H9 (cell line): ENCODE results near the gene GP1BB. TPM values are rescaled to one million over a fixed set of nuclear protein-coding genes. Genes with fewer than 3 reads are reported as not detected.

Source experiments
- DNase-seq: peaks from one replicate; pipeline ENCODE4 v3.0.0-alpha.2; 2017
- H2AFZ ChIP-seq: one replicate; pipeline ENCODE4 v1.6.1; 2013; ENCODE audit warnings: mild to moderate bottlenecking, low read length, control low read depth, moderate library complexity
- H2AK5ac ChIP-seq: 2 replicates; pipeline ENCODE4 v1.6.1; 2013; ENCODE audit warnings: low read length, control low read depth, mixed read lengths; ENCODE audit not compliant: insufficient read length
- H2BK120ac ChIP-seq: one replicate; pipeline ENCODE4 v1.6.1; 2013; ENCODE audit warnings: low read depth, mild to moderate bottlenecking, low read length, control low read depth, inconsistent platforms; ENCODE audit not compliant: poor library complexity, severe bottlenecking
- H2BK12ac ChIP-seq: 2 replicates; pipeline ENCODE4 v1.6.1; 2013; ENCODE audit warnings: low read length, control low read depth, mixed read lengths, low read depth; ENCODE audit not compliant: insufficient read length
- H2BK15ac ChIP-seq: 2 replicates; pipeline ENCODE4 v1.6.1; 2013; ENCODE audit warnings: low read depth, low read length, control low read depth
- H2BK20ac ChIP-seq: one replicate; pipeline ENCODE4 v1.6.1; 2013; ENCODE audit warnings: low read depth, mild to moderate bottlenecking, low read length, control low read depth, inconsistent platforms; ENCODE audit not compliant: poor library complexity, severe bottlenecking
- H2BK5ac ChIP-seq: 2 replicates; pipeline ENCODE4 v1.6.1; 2013; ENCODE audit warnings: low read length, control low read depth, mixed read lengths; ENCODE audit not compliant: insufficient read length
- H3K14ac ChIP-seq: 2 replicates; pipeline ENCODE4 v1.6.1; 2013; ENCODE audit warnings: low read length, control low read depth; ENCODE audit not compliant: insufficient read depth
- H3K18ac ChIP-seq: 2 replicates; pipeline ENCODE4 v1.6.1; 2013; ENCODE audit warnings: low read depth, mild to moderate bottlenecking, mixed read lengths, low read length, control low read depth; ENCODE audit not compliant: insufficient read length
- H3K23ac ChIP-seq: 2 replicates; pipeline ENCODE4 v1.6.1; 2013; ENCODE audit warnings: low read length, control low read depth, mixed read lengths, low read depth; ENCODE audit not compliant: insufficient read length
- H3K23me2 ChIP-seq: 2 replicates; pipeline ENCODE4 v1.6.1; 2013; ENCODE audit warnings: low read depth, mild to moderate bottlenecking, mixed read lengths, low read length, control low read depth; ENCODE audit not compliant: insufficient read length, poor library complexity, severe bottlenecking
- H3K27ac ChIP-seq: 2 replicates; pipeline ENCODE4 v1.5.1; 2013; ENCODE audit warnings: low read length, control low read depth, mixed read lengths, low read depth; ENCODE audit not compliant: insufficient read length
- H3K27me3 ChIP-seq: 2 replicates; pipeline ENCODE4 v1.6.1; 2013; ENCODE audit warnings: low read length, control low read depth, inconsistent platforms; ENCODE audit not compliant: insufficient read depth
- H3K4ac ChIP-seq: 2 replicates; pipeline ENCODE4 v1.6.1; 2013; ENCODE audit warnings: low read depth, mild to moderate bottlenecking, control low read depth, inconsistent platforms, low read length, moderate library complexity
- H3K4me1 ChIP-seq: 2 replicates; pipeline ENCODE4 v1.6.1; 2013; ENCODE audit warnings: low read length, control low read depth, inconsistent platforms; ENCODE audit not compliant: insufficient read depth
- H3K4me2 ChIP-seq: 2 replicates; pipeline ENCODE4 v1.6.1; 2013; ENCODE audit warnings: low read length, control low read depth, mixed read lengths; ENCODE audit not compliant: insufficient read length, insufficient read depth
- H3K56ac ChIP-seq: 2 replicates; pipeline ENCODE4 v1.6.1; 2013; ENCODE audit warnings: low read depth, mild to moderate bottlenecking, mixed read lengths, low read length, control low read depth; ENCODE audit not compliant: insufficient read length
- H3K79me1 ChIP-seq: 2 replicates; pipeline ENCODE4 v1.6.1; 2013; ENCODE audit warnings: low read depth, mild to moderate bottlenecking, moderate library complexity, low read length, control low read depth, inconsistent platforms; ENCODE audit not compliant: insufficient read depth, poor library complexity, severe bottlenecking
- H3K79me2 ChIP-seq: 2 replicates; pipeline ENCODE4 v1.6.1; 2013; ENCODE audit warnings: low read length, control low read depth, inconsistent platforms; ENCODE audit not compliant: insufficient read depth
- H3K9ac ChIP-seq: 2 replicates; pipeline ENCODE4 v1.6.1; 2013; ENCODE audit warnings: low read length, control low read depth, mixed read lengths; ENCODE audit not compliant: insufficient read length; ENCODE audit errors: extremely low read depth
- H3K9me3 ChIP-seq: one replicate; pipeline ENCODE4 v1.6.1; 2013; ENCODE audit warnings: low read depth, low read length, inconsistent platforms; ENCODE audit not compliant: control insufficient read depth
- H3T11ph ChIP-seq: one replicate; pipeline ENCODE4 v1.6.1; 2013; ENCODE audit warnings: mild to moderate bottlenecking, low read length, control low read depth, inconsistent platforms
- H4K20me1 ChIP-seq: one replicate; pipeline ENCODE4 v1.6.1; 2013; ENCODE audit not compliant: control insufficient read depth, insufficient read length, insufficient read depth
- H4K5ac ChIP-seq: 2 replicates; pipeline ENCODE4 v1.6.1; 2013; ENCODE audit warnings: low read depth, mild to moderate bottlenecking, mixed read lengths, low read length, control low read depth; ENCODE audit not compliant: insufficient read length
- H4K8ac ChIP-seq: replicated peaks from 2 replicates; pipeline ENCODE4 v1.6.1; 2013; ENCODE audit warnings: low read length, control low read depth, mixed read lengths, low read depth; ENCODE audit not compliant: insufficient read length
- H4K91ac ChIP-seq: 2 replicates; pipeline ENCODE4 v1.6.1; 2013; ENCODE audit warnings: low read depth, mild to moderate bottlenecking, moderate library complexity, mixed read lengths, low read length, control low read depth; ENCODE audit not compliant: insufficient read length
- H3K27ac Mint-ChIP-seq, 3 experiments: 2 replicates in 2 of 3; 3 replicates in 1 of 3; pipeline ENCODE4 v1.8.0; 2020 to 2021; ENCODE audit warnings: mixed read lengths in 3 of 3, mild to moderate bottlenecking in 1 of 3, moderate library complexity in 1 of 3
- H3K27me3 Mint-ChIP-seq: 2 replicates; pipeline ENCODE4 v1.8.0; 2021; ENCODE audit warnings: low read depth, mild to moderate bottlenecking, moderate library complexity, mixed read lengths
- H3K36me3 Mint-ChIP-seq, 3 experiments: 2 replicates in 2 of 3; 3 replicates in 1 of 3; pipeline ENCODE4 v1.8.0; 2020 to 2021; ENCODE audit warnings: low read depth in 3 of 3, mixed read lengths in 3 of 3; ENCODE audit not compliant: insufficient read depth in 1 of 3
- H3K4me1 Mint-ChIP-seq, 2 experiments: 2 replicates each; pipeline ENCODE4 v1.8.0; 2020; ENCODE audit warnings: mixed read lengths in 2 of 2
- H3K4me3 Mint-ChIP-seq, 2 experiments: 2 replicates in 1 of 2; 3 replicates in 1 of 2; pipeline ENCODE4 v1.8.0; 2020 to 2021; ENCODE audit warnings: mild to moderate bottlenecking in 2 of 2, mixed read lengths in 2 of 2, moderate library complexity in 1 of 2
- H3K9me3 Mint-ChIP-seq, 2 experiments: 2 replicates in 1 of 2; 3 replicates in 1 of 2; pipeline ENCODE4 v1.8.0; 2020; ENCODE audit warnings: mild to moderate bottlenecking in 2 of 2, mixed read lengths in 2 of 2, moderate library complexity in 1 of 2
- WGBS: extraction: QIAGEN DNeasy Blood & Tissue Kit; methylation state at CpG from one replicate; pipeline ENCODE4 v1.1.7; 2013; ENCODE audit warnings: missing lambda C conversion rate, low lambda C conversion rate, mixed read lengths; ENCODE audit not compliant: insufficient read length; ENCODE audit errors: extremely low coverage; 5-methylcytosine and 5-hydroxymethylcytosine counted together
- total RNA-seq: library from RNA; stranded (reverse); gene quantifications from 2 replicates; pipeline ENCODE4 v1.2.1, GENCODE V29; 2021
- TF ChIP-seq, protein P1 (sequence below): fragments of 200-600 bp; sonication (generic); conservative IDR thresholded peaks from 3 replicates; pipeline ENCODE4 v1.8.0; 2021; ENCODE audit warnings: antibody characterized with exemption, mild to moderate bottlenecking

The GP1BB gene
- total RNA-seq, 1 experiment from 2014 or later: 3.4 TPM

GRCh38 chr22:19770349-19771220 is 47.2 kb downstream of the GP1BB start:
- Histone ChIP-seq H3K14ac (no peak overlapping the region), H4K91ac (no peak overlapping the region), H3K79me1 (no peaks in the 10 kb centered on the region), H4K8ac (no peak overlapping the region), H2BK120ac (no peak overlapping the region), H3K23ac (no peak overlapping the region), H2AFZ (no peak overlapping the region), H3K9ac (no peak overlapping the region), H3T11ph (no peak overlapping the region), H3K18ac (no peak overlapping the region), H3K23me2 (peaks cover 4% of the 10 kb centered on the region), H3K4me1 (peaks cover 4% of the 10 kb centered on the region; the same call in 1 of the 2 replicates), H2BK12ac (no peak overlapping the region), H3K56ac (no peak overlapping the region), H3K9me3 (no peaks in the 10 kb centered on the region), H3K4me2 (no peak overlapping the region), H3K4ac (no peak overlapping the region), H2BK15ac (no peak overlapping the region), H3K79me2 (no peaks in the 10 kb centered on the region), H3K27me3 (peaks cover 27% of the 10 kb centered on the region), H4K20me1 (no peaks in the 10 kb centered on the region), H2BK5ac (no peak overlapping the region), H4K5ac (no peak overlapping the region), H3K27ac (no peak overlapping the region), H2BK20ac (no peak overlapping the region), H2AK5ac (no peak overlapping the region)
- no peaks in the 10 kb centered on the region for H3K9me3 Mint-ChIP-seq
- H3K27me3 Mint-ChIP-seq: peaks cover 90% of the 10 kb centered on the region
- no peak for DNase-seq
- TF ChIP-seq, protein P1, sequence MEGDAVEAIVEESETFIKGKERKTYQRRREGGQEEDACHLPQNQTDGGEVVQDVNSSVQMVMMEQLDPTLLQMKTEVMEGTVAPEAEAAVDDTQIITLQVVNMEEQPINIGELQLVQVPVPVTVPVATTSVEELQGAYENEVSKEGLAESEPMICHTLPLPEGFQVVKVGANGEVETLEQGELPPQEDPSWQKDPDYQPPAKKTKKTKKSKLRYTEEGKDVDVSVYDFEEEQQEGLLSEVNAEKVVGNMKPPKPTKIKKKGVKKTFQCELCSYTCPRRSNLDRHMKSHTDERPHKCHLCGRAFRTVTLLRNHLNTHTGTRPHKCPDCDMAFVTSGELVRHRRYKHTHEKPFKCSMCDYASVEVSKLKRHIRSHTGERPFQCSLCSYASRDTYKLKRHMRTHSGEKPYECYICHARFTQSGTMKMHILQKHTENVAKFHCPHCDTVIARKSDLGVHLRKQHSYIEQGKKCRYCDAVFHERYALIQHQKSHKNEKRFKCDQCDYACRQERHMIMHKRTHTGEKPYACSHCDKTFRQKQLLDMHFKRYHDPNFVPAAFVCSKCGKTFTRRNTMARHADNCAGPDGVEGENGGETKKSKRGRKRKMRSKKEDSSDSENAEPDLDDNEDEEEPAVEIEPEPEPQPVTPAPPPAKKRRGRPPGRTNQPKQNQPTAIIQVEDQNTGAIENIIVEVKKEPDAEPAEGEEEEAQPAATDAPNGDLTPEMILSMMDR: no peak
- no peak overlapping the region for H3K4me3 Mint-ChIP-seq
- whole genome bisulfite sequencing: no CpG with 5 or more reads among the region's 25 CpGs
- no peaks in the 10 kb centered on the region for H3K36me3 Mint-ChIP-seq
- peaks cover 3 to 13% of the 10 kb centered on the region in 2 experiments; a peak in 3 of 4 replicates for H3K4me1 Mint-ChIP-seq
- no peak overlapping the region for H3K27ac Mint-ChIP-seq
